GM12891 (cell line): ENCODE results near the gene MAP1B.

Experiments
- PAX5 ChIP-seq: IDR thresholded peaks from 2 replicates; pipeline ENCODE4 v1.6.1; 2011; ENCODE audit warnings: low read length, moderate library complexity, mild to moderate bottlenecking; ENCODE audit not compliant: insufficient read depth, severe bottlenecking
- POLR2A ChIP-seq: IDR thresholded peaks from 2 replicates; pipeline ENCODE4 v1.6.1; 2011; ENCODE audit warnings: low read depth, low read length, control low read depth
- POLR2AphosphoS5 ChIP-seq: IDR thresholded peaks from 2 replicates; pipeline ENCODE4 v1.6.1; 2011; ENCODE audit warnings: low read depth, low read length, control low read depth
- POU2F2 ChIP-seq: IDR thresholded peaks from 2 replicates; pipeline ENCODE4 v1.6.1; 2011; ENCODE audit warnings: low read depth, mild to moderate bottlenecking, control low read depth, low read length, moderate library complexity
- SPI1 ChIP-seq: IDR thresholded peaks from 2 replicates; pipeline ENCODE4 v1.6.1; 2011; ENCODE audit warnings: low read depth, low read length, control low read depth
- TAF1 ChIP-seq: IDR thresholded peaks from 2 replicates; pipeline ENCODE4 v1.6.1; 2011; ENCODE audit warnings: low read depth, low read length, control low read depth

DNA sequence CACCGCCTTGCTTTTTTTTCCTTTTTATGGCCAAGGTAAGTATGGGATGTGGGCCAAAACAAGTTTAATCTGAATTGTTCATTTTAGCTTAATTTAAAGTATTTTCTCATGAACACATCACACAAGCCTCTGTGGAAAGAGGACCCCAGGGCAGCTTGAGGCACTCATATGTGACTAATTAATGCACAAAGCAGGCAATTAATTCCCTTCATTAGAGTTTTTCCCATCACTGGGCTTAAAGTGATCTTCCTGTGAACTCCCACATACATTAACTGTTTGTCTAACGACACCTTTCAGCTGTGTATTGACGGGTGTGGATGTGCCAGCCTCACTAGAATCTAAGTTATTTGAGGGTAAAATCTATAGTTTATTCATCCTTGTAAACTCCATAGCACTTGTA lies 109.5 kb downstream of the MAP1B start:
- TF ChIP-seq POLR2A, result no peak
- TF ChIP-seq POLR2AphosphoS5, result no peak
- no peak for TF ChIP-seq SPI1
- no peak for TF ChIP-seq TAF1
- no peak for TF ChIP-seq POU2F2
- no peak for TF ChIP-seq PAX5
